ENCODE results near the gene GRID1. TPM values are rescaled to one million over a fixed set of nuclear protein-coding genes. Genes with fewer than 3 reads are reported as not detected.

The GRID1 gene
- total RNA-seq, 1 experiment from 2014 or later: not detected

DNA sequence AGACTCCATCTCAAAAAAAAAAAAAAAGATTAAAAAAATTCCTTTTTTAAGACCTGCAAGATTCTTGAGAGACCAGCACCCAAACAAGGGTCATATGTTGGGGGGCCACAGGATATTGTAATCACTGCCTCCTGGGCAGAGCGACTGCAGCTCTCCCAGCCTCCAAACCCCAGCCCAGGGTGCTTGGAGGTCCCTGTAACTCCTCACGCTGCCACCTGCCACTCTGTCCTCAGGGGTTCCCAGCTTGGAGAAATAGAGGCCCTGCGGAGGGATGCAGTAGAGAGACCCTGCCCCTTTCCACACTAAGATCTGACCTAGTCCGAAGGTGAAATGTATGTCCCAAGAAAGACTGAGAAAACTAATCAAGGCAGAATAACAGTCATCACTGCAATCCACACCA, 343.7 kb downstream of the GRID1 start:
- POLR2A ChIA-PET (ENCODE audit: unreplicated experiment): no interaction called here
- no peaks in the 10 kb centered on the region for H3K9me2 ChIP-seq (ENCODE audit: insufficient read depth)
- no peaks in the 10 kb centered on the region for H3K36me3 ChIP-seq (ENCODE audit: low read depth)
- H2AFZ ChIP-seq: no peak overlapping the region
- CTCF ChIA-PET: no interaction called here
- H3K27me3 ChIP-seq (ENCODE audit: insufficient read depth, low read depth): no peaks in the 10 kb centered on the region
- H3F3A ChIP-seq (ENCODE audit: insufficient read depth, low read depth): no peaks in the 10 kb centered on the region
- H3K4me2 ChIP-seq: no peak overlapping the region
- intact Hi-C loops (cut with micrococcal nuclease; ENCODE audit: unreplicated experiment): no loop called here
- DNase-seq: no peak
- H3K27ac ChIP-seq: no peak overlapping the region
- no peaks in the 10 kb centered on the region for H3K79me2 ChIP-seq (ENCODE audit: low read depth)
- H3K9me3 ChIP-seq (ENCODE audit: insufficient read depth, low read depth): no peaks in the 10 kb centered on the region
- no peaks in the 10 kb centered on the region for H3K4me1 ChIP-seq (replicated peaks; ENCODE audit: insufficient read depth)
- no TSS peak for BruUV-seq (replicated peaks)
- no peaks in the 10 kb centered on the region for H4K20me1 ChIP-seq (ENCODE audit: insufficient read depth)
- no peak overlapping the region for H3K4me3 ChIP-seq
- TF ChIP-seq, protein P1, sequence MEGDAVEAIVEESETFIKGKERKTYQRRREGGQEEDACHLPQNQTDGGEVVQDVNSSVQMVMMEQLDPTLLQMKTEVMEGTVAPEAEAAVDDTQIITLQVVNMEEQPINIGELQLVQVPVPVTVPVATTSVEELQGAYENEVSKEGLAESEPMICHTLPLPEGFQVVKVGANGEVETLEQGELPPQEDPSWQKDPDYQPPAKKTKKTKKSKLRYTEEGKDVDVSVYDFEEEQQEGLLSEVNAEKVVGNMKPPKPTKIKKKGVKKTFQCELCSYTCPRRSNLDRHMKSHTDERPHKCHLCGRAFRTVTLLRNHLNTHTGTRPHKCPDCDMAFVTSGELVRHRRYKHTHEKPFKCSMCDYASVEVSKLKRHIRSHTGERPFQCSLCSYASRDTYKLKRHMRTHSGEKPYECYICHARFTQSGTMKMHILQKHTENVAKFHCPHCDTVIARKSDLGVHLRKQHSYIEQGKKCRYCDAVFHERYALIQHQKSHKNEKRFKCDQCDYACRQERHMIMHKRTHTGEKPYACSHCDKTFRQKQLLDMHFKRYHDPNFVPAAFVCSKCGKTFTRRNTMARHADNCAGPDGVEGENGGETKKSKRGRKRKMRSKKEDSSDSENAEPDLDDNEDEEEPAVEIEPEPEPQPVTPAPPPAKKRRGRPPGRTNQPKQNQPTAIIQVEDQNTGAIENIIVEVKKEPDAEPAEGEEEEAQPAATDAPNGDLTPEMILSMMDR (conservative IDR thresholded peaks at IDR 0.05): no peak
- TF ChIP-seq EZH2 (IDR thresholded peaks at IDR 0.05; ENCODE audit: low read depth): no peak

DNA sequence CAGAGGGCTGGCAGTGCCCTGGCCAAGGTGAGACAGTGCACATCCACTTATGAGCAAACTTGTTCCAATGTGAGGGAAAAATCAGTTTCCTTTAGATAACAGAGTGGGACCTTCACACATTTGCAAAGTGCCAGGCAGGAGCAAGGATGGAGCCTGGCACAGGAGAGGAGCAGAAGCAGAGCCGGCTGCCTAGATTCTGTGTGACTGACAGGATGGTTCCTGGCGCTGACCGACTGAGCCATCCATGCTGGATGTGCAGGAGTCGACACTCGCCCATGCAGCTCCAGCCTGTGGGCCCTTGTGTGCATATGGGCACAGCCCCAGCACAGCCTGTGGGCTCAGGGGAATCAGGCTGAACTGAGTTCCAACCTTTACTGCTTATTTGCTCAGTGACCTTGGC, 346.5 kb downstream of the GRID1 start:
- TF ChIP-seq, protein P1 (conservative IDR thresholded peaks at IDR 0.05): no peak
- TF ChIP-seq EZH2 (IDR thresholded peaks at IDR 0.05; ENCODE audit: low read depth): no peak
- intact Hi-C loops (cut with micrococcal nuclease; ENCODE audit: unreplicated experiment): no loop called here
- Histone ChIP-seq H3K4me1 (replicated peaks; ENCODE audit: insufficient read depth) (no peaks in the 10 kb centered on the region), H3K36me3 (ENCODE audit: low read depth) (no peaks in the 10 kb centered on the region), H3F3A (ENCODE audit: insufficient read depth, low read depth) (no peaks in the 10 kb centered on the region), H3K4me2 (no peak overlapping the region), H3K79me2 (ENCODE audit: low read depth) (no peaks in the 10 kb centered on the region), H4K20me1 (ENCODE audit: insufficient read depth) (no peaks in the 10 kb centered on the region), H3K27ac (no peak overlapping the region), H3K9me2 (ENCODE audit: insufficient read depth) (no peaks in the 10 kb centered on the region), H2AFZ (no peak overlapping the region), H3K27me3 (ENCODE audit: insufficient read depth, low read depth) (no peaks in the 10 kb centered on the region), H3K4me3 (no peak overlapping the region), H3K9me3 (ENCODE audit: insufficient read depth, low read depth) (no peaks in the 10 kb centered on the region)
- ChIA-PET POLR2A (ENCODE audit: unreplicated experiment) (no interaction called here), CTCF (no interaction called here)
- no peak for DNase-seq
- no TSS peak for BruUV-seq (replicated peaks)

GRCh38 chr10:86019141-86019540, 347.5 kb downstream of the GRID1 start:
- no TSS peak for BruUV-seq (replicated peaks)
- no peak overlapping the region for H2AFZ ChIP-seq
- H3K27ac ChIP-seq: no peak overlapping the region
- H3K4me1 ChIP-seq (replicated peaks; ENCODE audit: insufficient read depth): no peaks in the 10 kb centered on the region
- TF ChIP-seq, protein P1 (conservative IDR thresholded peaks at IDR 0.05): no peak
- TF ChIP-seq EZH2 (IDR thresholded peaks at IDR 0.05; ENCODE audit: low read depth): no peak
- H3K9me2 ChIP-seq (ENCODE audit: insufficient read depth): no peaks in the 10 kb centered on the region
- CTCF ChIA-PET: no interaction called here
- H3K36me3 ChIP-seq (ENCODE audit: low read depth): no peaks in the 10 kb centered on the region
- H3K4me2 ChIP-seq: no peak overlapping the region
- intact Hi-C loops (cut with micrococcal nuclease; ENCODE audit: unreplicated experiment): no loop called here
- H3K79me2 ChIP-seq (ENCODE audit: low read depth): no peaks in the 10 kb centered on the region
- H4K20me1 ChIP-seq (ENCODE audit: insufficient read depth): no peaks in the 10 kb centered on the region
- POLR2A ChIA-PET (ENCODE audit: unreplicated experiment): no interaction called here
- H3F3A ChIP-seq (ENCODE audit: insufficient read depth, low read depth): no peaks in the 10 kb centered on the region
- no peak for DNase-seq
- no peaks in the 10 kb centered on the region for H3K9me3 ChIP-seq (ENCODE audit: insufficient read depth, low read depth)
- H3K27me3 ChIP-seq (ENCODE audit: insufficient read depth, low read depth): no peaks in the 10 kb centered on the region
- no peak overlapping the region for H3K4me3 ChIP-seq
